Brain microvascular endothelial cell (primary cell): Measurements from ENCODE around the gene GPR141.

Experiments
- DNase-seq: peaks from one replicate; pipeline ENCODE4 v3.0.0-alpha.2; 2020
- H3K27ac ChIP-seq: fragments of 250-450 bp; sonication (Bioruptor Pico); 2 replicates; pipeline ENCODE4 v1.5.1; 2020; ENCODE audit warnings: mild to moderate bottlenecking, moderate library complexity
- H3K27me3 ChIP-seq: fragments of 250-450 bp; sonication (Bioruptor Pico); replicated peaks from 2 replicates; pipeline ENCODE4 v1.5.1; 2020; ENCODE audit warnings: mild to moderate bottlenecking
- H3K36me3 ChIP-seq: fragments of 250-450 bp; sonication (Bioruptor Pico); replicated peaks from 2 replicates; pipeline ENCODE4 v1.5.1; 2020; ENCODE audit warnings: mild to moderate bottlenecking
- H3K4me3 ChIP-seq: 2 replicates; pipeline ENCODE4 v1.5.1; 2011; ENCODE audit warnings: low read depth, mild to moderate bottlenecking, control low read depth, low read length, moderate library complexity
- in situ Hi-C: cut with HindIII; loops from 2 replicates; pipeline ENCODE4 v1.10.0; 2017; ENCODE audit warnings: low sequenced_read_pairs, low pct_ligation_motif_present
- TF ChIP-seq, protein P1 (sequence below): IDR thresholded peaks from 2 replicates; pipeline ENCODE4 v1.5.1; 2011; ENCODE audit warnings: low read depth, mild to moderate bottlenecking, moderate library complexity, low read length, control low read depth, inconsistent platforms; ENCODE audit errors: missing control alignments

Gene GPR141

DNA sequence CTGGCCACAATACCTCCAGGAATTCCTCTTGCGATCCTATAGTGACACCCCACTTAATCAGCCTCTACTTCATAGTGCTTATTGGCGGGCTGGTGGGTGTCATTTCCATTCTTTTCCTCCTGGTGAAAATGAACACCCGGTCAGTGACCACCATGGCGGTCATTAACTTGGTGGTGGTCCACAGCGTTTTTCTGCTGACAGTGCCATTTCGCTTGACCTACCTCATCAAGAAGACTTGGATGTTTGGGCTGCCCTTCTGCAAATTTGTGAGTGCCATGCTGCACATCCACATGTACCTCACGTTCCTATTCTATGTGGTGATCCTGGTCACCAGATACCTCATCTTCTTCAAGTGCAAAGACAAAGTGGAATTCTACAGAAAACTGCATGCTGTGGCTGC lies 56.8 kb downstream of the GPR141 start:
- no peaks in the 10 kb centered on the region for H3K27me3 ChIP-seq
- in situ Hi-C loops: no loop called here
- TF ChIP-seq, protein P1, sequence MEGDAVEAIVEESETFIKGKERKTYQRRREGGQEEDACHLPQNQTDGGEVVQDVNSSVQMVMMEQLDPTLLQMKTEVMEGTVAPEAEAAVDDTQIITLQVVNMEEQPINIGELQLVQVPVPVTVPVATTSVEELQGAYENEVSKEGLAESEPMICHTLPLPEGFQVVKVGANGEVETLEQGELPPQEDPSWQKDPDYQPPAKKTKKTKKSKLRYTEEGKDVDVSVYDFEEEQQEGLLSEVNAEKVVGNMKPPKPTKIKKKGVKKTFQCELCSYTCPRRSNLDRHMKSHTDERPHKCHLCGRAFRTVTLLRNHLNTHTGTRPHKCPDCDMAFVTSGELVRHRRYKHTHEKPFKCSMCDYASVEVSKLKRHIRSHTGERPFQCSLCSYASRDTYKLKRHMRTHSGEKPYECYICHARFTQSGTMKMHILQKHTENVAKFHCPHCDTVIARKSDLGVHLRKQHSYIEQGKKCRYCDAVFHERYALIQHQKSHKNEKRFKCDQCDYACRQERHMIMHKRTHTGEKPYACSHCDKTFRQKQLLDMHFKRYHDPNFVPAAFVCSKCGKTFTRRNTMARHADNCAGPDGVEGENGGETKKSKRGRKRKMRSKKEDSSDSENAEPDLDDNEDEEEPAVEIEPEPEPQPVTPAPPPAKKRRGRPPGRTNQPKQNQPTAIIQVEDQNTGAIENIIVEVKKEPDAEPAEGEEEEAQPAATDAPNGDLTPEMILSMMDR: no peak
- no peak overlapping the region for H3K27ac ChIP-seq
- H3K4me3 ChIP-seq: no peak overlapping the region
- H3K36me3 ChIP-seq: no peaks in the 10 kb centered on the region
- DNase-seq: no peak

DNA sequence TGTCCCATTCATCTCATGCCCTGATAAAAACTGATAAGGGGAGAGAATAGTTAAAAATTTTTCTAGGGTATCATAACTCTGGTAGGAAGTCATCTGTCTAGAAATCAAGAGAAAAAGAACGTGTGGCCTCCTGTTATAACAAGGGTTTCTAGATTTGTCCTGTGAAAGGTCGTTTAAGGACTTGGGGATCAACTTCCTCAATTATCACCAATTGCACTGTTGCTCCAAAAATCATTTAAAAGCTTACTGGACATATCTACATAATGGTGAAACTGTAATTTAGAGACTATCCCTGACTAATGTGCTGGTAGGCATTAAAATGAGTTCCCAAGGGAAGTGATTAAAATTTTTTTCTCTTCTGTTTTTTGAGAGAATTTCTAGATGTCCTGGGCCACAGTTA lies 58.2 kb downstream of the GPR141 start:
- Histone ChIP-seq H3K27ac (no peak overlapping the region), H3K36me3 (no peaks in the 10 kb centered on the region), H3K4me3 (no peak overlapping the region), H3K27me3 (no peaks in the 10 kb centered on the region)
- no peak for DNase-seq
- TF ChIP-seq, protein P1: no peak
- in situ Hi-C loops: no loop called here

DNA sequence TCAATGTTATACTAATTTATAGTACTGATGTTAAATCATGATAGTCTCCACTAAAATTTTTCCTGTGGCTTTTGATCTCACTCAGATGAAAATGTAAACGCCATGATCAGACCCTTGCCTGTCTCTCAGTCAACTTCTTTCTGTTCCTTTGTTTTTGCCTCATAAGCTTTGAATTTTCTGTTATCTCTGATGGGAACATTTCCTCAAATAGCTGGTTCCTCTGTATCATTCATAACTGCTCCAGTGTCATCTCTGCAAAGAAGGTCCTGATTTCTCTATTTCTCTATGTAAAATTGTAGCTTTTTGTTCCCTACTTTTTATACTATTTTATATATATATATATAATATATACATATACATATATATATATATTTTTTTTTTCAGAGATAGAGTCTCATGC lies 67.5 kb downstream of the GPR141 start:
- H3K36me3 ChIP-seq: no peaks in the 10 kb centered on the region
- in situ Hi-C loops: no loop called here
- no peaks in the 10 kb centered on the region for H3K27me3 ChIP-seq
- TF ChIP-seq, protein P1: no peak
- no peak for DNase-seq
- no peak overlapping the region for H3K4me3 ChIP-seq
- no peak overlapping the region for H3K27ac ChIP-seq

DNA sequence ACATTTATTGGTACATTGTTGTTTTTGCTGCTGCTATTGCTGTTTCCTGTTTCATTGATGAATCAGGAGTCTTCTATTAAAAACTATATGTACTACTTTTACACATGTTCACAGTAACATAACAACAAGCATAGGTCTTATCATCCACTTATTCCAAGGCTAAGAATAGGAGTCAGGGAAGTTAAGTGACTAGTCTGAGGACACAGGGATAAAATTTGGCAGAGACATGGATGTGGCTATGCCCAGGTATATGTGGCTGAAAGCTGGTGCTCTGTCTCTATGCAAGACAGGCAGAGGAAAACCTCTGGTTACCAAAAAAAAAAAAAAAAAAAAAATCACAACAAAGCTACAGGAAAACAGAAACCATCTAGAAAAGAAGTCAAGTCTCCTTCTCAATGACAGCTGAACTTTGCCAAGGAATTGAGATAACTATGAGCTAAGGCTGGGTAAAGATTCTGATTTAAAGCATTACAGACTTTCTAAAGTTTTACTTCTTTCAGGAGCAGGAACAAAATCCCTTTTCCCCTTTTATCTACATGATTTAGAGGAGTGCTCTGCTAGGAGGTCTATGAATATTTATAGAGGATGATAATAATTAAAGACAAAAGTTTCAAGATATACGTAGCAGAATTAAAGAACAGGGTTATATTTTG lies 70.0 kb downstream of the GPR141 start:
- Histone ChIP-seq H3K27me3 (no peaks in the 10 kb centered on the region), H3K4me3 (no peak overlapping the region), H3K27ac (no peak overlapping the region), H3K36me3 (no peaks in the 10 kb centered on the region)
- no peak for DNase-seq
- TF ChIP-seq, protein P1: no peak
- in situ Hi-C loops: no loop called here

DNA sequence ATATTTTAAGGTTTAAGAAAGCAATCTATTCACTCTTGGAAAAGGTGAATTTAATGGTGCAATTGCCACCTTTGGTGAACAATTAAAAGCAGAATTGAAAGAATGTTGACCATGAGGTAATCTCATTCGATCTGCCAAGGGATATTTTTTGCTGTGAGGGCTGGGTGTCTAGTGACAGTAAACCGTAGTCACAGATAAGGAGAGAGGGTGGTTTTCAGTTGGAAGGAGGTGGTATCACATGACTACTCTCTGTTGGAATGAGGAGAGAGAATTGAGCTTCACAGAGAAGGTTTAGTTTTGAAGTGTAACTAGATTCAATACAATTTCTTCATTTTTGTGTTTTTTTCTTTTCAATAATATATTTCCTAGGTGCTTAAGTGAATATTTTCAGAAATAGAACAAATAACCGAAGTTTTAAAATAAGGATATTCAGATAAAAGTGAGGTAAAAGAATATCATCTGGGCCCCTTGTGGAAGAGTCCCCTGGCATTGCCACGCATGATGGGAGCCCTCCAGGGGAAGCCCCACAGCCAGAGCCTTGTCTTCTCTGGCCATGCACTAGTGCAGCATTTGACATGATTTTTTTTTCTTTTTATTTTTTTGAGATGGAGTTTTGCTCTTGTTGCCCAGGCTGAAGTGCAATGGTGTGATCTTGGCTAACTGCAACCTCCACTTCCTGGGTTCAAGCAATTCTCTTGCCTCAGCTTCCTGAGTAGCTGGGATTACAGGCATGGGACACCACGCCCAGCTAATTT lies 73.4 kb downstream of the GPR141 start:
- no peak overlapping the region for H3K27ac ChIP-seq
- no peak overlapping the region for H3K4me3 ChIP-seq
- in situ Hi-C loops: no loop called here
- no peaks in the 10 kb centered on the region for H3K36me3 ChIP-seq
- no peak for DNase-seq
- TF ChIP-seq, protein P1: no peak
- no peaks in the 10 kb centered on the region for H3K27me3 ChIP-seq
